D721Med (cell line): Measurements from ENCODE around the gene PTPN12.

Experiments used
- DNase-seq: peaks from one replicate; pipeline ENCODE4 v3.0.0; 2011; ENCODE audit warnings: low spot score; ENCODE audit not compliant: insufficient read length
- FAIRE-seq: peaks from 2 replicates; lab custom pipeline; 2011; peaks lifted over from hg19 to GRCh38; lab: Jason Lieb, UNC
- TF ChIP-seq, protein P1 (sequence below): IDR thresholded peaks from 2 replicates; pipeline ENCODE4 v1.5.1; 2012; ENCODE audit warnings: mild to moderate bottlenecking, control low read depth; ENCODE audit not compliant: insufficient read depth; ENCODE audit errors: missing control alignments

The PTPN12 gene

DNA sequence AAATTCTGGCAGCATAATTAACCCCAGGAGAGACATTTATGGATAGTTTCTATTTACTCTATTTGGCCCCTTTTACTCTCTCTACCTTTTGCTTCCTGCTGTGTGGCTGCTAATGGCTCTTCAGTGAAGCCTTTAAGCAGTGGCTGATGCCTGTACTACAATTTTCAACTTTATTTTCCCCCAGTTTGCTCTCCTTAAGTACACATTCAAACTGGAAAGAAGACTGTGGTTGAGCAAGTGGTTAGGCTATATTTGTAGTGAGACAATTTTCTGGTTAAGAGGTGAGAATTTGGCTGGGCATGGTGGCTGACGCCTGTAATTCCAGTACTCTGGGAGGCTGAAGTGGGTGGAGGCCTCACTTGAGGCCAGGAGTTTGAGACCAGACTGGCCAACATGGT lies 150.7 kb downstream of the PTPN12 start:
- no peak for DNase-seq
- FAIRE-seq: no peak
- TF ChIP-seq, protein P1, sequence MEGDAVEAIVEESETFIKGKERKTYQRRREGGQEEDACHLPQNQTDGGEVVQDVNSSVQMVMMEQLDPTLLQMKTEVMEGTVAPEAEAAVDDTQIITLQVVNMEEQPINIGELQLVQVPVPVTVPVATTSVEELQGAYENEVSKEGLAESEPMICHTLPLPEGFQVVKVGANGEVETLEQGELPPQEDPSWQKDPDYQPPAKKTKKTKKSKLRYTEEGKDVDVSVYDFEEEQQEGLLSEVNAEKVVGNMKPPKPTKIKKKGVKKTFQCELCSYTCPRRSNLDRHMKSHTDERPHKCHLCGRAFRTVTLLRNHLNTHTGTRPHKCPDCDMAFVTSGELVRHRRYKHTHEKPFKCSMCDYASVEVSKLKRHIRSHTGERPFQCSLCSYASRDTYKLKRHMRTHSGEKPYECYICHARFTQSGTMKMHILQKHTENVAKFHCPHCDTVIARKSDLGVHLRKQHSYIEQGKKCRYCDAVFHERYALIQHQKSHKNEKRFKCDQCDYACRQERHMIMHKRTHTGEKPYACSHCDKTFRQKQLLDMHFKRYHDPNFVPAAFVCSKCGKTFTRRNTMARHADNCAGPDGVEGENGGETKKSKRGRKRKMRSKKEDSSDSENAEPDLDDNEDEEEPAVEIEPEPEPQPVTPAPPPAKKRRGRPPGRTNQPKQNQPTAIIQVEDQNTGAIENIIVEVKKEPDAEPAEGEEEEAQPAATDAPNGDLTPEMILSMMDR: no peak
